ENCODE results near the gene ALDH1A2.
"Not testable (repeated sequence)": the region's sequence is repeated elsewhere in the genome, so short reads cannot be mapped to it uniquely, and the experiment has no call there.

ALDH1A2 gene

DNA sequence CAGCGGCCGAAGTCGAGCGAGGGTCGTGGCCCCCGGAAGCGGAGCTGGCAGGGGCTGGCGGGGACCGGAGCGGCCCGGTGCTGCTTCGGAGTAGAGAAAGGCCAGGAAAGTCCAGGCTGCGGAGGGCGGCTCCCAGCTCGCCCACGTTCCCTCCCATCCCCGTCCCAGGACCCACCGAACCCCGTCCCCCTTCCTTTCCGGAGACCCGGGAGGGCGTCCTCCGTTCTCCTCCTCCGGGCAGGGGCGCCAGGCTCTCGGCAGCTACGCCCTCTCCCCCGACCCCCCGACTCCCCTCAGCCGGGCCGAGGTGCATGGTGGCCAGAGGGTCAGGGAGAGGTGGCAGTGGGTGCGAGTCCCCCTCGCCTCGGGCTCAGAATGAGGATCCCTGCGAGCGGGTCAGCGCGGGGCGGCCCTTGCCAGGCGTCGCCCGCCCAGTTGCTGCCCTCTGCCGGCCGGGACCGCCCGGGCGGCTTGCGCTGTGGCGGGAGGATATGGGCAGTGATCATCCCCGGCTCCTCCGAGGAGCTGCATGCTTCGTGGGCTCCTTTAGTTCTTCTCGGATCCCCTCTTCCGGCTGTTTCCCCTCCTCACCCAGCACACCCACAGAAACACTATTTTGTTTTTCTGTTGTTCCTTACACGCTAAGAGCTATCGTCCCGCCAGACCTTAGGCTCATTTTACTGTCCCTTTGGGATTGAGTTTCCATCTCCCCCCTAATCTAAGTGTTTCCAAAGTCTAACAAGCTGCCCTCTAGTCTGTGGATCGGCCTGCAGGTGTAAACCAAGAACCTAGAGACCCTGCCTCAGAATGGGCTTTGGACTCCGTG is 744 bp upstream of the ALDH1A2 start:
- DNase-seq = peak in 1 of 2 experiments; percentile 82

DNA sequence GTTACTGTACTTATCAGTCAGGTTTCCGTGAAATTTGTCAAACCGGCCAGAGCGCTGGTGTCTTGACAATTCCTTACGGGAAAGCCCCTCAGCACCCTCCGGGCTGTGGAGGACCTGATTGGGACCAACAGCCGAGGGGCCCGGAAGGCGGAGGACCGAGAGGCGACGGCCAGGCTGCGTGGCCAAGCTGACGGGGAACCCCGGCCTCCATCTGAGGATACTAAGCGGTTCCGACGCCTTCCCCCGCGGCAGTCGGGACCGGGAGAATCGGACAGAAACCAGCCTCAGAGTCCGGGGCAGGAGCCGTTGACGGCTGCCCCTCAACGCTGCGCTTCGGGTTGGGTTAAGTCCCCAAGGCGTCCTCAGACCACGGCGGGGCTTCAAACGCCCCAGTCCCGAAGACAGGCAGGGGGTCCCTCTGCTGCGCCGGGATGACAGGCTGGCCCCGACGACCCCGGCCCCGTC is 499 bp downstream of the ALDH1A2 start:
- DNase-seq = no peak

DNA sequence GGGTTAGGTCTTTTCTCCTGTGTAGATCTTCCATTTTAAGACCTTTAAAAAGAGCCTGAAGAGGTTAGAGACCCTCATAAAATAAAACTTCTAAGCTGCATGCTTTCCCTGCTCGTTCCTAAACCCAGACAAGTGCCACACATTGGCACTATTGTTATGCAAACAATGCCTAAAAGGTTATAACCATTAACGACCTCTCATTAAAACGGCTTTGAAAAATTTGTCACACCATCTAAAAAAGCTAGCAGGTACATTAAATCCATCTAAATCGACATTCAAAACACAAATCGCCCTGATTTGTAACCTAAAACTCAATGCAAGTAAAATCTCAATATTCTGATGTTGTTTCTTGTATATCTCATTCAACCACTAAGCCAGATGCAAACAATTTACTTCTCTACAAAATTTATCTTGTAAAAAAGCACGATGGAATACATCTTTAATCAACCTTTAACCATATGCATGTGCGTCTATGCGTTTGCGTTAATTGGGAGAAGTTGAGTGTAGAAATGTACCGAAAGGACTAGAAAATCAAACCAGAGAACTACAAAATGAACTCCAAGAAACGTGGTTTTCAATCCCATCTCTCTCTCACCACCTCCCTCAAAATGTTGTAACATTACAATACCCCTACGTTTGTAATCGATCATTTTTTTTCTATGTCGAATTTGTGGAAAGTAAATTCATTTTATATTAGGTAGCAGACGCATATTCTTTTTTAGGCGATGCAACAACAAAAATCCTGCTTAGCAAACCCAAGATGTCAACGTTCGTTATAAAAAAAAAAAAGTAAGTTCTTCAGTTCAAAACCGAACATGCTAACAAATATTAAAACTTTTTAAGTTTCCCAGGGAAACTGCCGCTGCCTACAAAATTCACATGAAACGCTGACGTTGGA is 1.2 kb downstream of the ALDH1A2 start:
- DNase-seq = no peak

GRCh38 chr15:58063614-58064013 is 1.9 kb downstream of the ALDH1A2 start:
- no peak for DNase-seq

GRCh38 chr15:58062983-58063382 is 2.5 kb downstream of the ALDH1A2 start:
- DNase-seq = no peak

GRCh38 chr15:58062175-58062574 is 3.3 kb downstream of the ALDH1A2 start:
- no peak for DNase-seq

DNA sequence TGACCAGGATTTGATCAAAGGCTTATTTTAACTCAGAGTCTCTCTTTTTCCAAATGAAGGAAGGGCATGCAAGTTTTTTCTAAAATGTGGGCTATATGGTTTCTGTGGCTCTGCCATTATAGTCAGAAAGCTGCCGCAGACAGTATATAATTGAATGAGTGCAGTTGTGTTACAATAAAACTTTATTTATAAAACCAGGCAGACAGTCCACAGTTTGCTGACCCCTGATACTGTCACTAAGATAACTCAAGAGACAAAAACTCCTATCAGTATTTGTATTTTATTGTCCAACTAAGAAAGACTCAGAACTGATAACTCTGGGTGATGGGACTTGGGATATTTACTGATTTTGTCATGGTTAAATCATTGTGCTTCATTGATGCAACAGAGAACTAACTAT is 4.9 kb downstream of the ALDH1A2 start:
- no peak for DNase-seq

DNA sequence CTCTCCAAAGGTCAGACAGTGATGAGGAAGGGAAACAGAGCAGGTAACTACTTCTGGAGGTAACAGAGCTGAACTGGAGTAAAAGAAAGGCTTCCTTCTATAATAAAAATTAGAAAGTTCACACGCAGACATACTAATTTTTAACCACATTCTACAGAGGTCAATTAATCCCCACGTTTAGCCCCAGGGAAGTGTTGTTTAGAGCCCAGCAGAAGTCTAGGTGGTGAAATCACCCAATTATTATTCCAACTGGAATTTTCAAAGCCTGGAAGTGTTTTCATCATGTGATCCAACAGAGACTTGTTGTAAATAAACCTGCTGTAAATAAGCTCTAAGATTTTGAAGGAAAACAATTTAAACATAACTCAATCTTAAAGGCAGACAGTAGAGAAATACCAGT is 6.8 kb downstream of the ALDH1A2 start:
- DNase-seq = no peak

GRCh38 chr15:58058073-58058472 is 7.4 kb downstream of the ALDH1A2 start:
- no peak for DNase-seq

- DNase-seq = no peak
Measured at GRCh38 chr15:58057559-58057958, 8.0 kb downstream of the ALDH1A2 start.

GRCh38 chr15:58056015-58056414 is 9.5 kb downstream of the ALDH1A2 start:
- no peak for DNase-seq

DNA sequence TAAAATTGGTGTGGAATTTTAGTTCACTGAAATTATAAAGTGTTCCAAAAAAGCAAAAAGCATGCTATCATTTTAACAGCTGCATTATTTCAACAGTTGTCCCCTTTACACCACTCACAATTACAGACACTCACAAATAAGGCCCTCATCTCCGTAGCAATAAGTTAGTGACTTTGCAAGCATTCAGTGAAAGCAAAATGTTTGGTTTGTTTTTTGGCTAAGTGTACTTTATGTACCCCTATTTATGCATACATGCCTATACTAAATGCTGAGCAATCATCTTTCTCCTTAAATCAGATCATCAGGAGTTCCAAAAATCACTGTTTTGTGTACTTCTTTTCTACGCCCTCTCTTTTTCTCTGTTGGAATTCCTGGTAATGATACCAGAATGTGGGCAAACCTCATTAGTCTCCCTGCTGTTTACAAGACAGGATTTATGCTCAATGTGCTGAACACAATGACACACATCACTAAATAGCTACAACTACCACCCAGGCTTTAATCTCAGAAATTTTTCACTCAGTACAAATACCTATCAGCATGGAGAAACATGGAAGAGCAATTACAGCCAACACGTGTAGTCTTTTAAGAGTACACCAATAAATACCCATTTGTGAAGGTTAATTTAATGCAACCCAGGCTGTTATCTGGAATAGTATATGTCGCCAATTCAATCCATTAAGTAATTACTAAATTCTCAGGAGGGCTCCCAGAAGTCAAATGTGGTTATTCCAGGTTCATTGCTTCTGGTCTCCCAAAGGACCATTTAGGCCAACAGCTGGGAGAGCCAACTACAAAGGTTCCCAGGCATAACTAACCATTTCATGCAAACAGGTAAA is 12.0 kb downstream of the ALDH1A2 start:
- DNase-seq = no peak

GRCh38 chr15:58052334-58052733 is 13.2 kb downstream of the ALDH1A2 start:
- no peak for DNase-seq

GRCh38 chr15:58049520-58050227 is 15.8 kb downstream of the ALDH1A2 start:
- no peak for DNase-seq

GRCh38 chr15:58048261-58048660 is 17.2 kb downstream of the ALDH1A2 start:
- no peak for DNase-seq

- no peak for DNase-seq
Measured at GRCh38 chr15:58047149-58047548, 18.4 kb downstream of the ALDH1A2 start.

- DNase-seq = no peak
Measured at GRCh38 chr15:58046467-58046866, 19.0 kb downstream of the ALDH1A2 start.

DNA sequence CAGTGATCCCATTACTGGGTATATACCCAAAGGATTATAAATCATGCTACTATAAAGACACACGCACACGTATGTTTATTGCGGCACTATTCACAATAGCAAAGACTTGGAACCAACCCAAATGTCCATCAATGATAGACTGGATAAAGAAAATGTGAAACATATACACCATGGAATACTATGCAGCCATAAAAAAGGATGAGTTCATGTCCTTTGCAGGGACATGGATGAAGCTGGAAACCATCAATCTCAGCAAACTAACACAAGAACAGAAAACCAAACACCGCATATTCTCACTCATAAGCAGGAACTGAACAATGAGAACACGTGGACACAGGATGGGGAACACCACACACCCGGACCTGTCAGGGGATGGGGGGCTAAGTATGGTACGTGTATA is 20.1 kb downstream of the ALDH1A2 start:
- not testable (repeated sequence) for DNase-seq

GRCh38 chr15:58044551-58044950 is 21.0 kb downstream of the ALDH1A2 start:
- DNase-seq = no peak

DNA sequence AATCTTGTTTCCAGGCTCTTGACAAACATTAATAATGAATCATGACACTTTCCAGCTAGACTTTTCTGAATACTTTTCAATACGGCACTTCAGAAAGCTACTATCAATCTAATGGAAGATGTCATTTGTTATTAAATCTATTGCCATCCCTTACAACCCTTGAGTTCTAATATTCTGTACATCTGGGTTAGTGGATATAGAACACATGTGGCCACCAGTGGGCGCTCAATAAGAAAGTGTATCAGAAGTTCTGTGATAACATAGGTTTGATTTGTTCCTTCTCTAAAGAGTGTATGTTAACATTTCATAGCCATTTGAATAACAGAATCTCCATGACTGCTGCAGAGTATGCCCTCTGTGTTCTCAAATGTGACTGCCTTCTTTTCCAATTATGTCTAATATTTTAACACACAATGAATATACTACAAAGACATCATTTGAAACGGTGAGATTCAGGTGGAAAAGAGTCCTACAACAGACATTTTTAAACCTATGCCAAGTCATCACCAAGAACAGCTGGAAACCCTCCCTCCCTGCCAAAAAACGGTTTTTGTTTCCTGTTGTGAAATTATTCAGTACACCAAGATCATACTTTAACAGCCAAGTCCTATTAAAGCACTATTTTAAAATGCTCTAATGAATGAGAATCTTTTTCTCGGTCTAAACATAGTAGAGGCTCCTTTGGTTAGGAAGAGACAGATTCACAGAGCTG is 22.2 kb downstream of the ALDH1A2 start:
- peak; percentile 48 to 66 for DNase-seq

GRCh38 chr15:58042006-58042405 is 23.5 kb downstream of the ALDH1A2 start:
- no peak for DNase-seq

DNA sequence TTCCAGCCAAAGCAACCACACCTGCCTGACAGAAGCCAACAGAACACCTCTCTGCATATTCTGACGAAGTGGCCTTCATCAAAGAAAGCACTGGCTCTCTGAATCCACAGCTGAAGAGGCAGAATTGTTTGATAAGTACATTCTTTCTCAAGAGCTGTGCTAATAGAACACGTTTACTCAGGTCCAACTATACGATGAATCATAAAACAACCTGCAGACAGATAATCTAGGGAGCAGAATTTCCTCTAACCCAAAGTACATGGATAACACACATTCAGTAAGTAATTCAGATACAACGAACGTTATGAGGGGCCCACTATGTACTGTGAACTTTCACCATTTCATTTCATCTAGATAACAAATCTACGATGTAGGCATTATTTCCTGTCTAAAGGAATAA is 25.4 kb downstream of the ALDH1A2 start:
- DNase-seq = no peak
